Measurements from ENCODE around the gene SLC24A3. TPM values are rescaled to one million over a fixed set of nuclear protein-coding genes. Genes with fewer than 3 reads are reported as not detected.

SLC24A3 gene
- total and polyA plus RNA-seq, 2 donors from 2014 or later, result 0.86 to 5.2 TPM

DNA sequence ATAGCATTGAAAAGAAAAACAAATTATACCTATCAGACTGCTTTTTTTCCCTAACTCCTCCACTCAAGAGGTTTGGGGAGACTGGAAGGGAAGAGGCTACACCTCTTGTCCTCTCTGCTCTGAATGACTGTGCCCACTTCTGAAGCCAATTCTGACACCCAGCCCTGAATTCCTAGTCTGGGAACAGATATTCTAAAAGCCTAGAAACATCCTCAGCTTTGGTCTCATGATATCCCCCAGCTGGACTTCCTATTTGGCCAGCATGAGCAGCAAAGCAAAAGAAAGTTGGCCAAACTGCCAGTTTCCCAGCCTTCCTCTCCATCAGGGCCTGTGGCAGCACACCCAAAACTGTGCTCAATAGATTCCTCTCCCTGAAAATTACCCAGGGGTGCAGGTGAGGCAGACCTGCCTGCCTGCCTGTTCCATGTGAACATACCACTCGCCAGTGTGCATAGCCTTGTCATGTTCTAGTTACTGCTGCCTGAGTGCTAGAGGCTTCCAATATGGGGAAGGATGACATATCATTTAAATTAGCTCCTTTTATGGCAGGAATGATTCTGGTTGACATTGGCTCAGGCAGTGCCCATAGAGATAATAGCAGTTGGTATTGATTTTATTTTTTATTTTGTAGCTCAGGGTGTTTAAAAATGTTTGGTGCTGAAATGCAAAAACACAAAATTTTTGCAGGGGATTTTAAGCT, 393.5 kb downstream of the SLC24A3 start:
- Histone ChIP-seq H3K36me3 (ENCODE audit: control insufficient read depth in 2 of 3, insufficient read depth in 3 of 3, low read length in 3 of 3) (no peaks in the 10 kb centered on the region), H3K27me3 (ENCODE audit: control insufficient read depth, insufficient read depth, low read length) (no peaks in the 10 kb centered on the region), H3K27ac (ENCODE audit: low read depth in 2 of 2, low read length in 2 of 2) (no peak overlapping the region), H3K4me1 (ENCODE audit: control insufficient read depth in 2 of 3, insufficient read depth in 2 of 3, low read depth in 1 of 3, low read length in 3 of 3) (no peaks in the 10 kb centered on the region), H3K9ac (ENCODE audit: low read length in 3 of 3) (no peak overlapping the region), H3K9me3 (ENCODE audit: control insufficient read depth in 2 of 3, insufficient read depth in 1 of 3, low read length in 3 of 3) (no peaks in the 10 kb centered on the region), H3K4me3 (ENCODE audit: low read length in 3 of 3) (no peak overlapping the region)
- TF ChIP-seq, protein P1, sequence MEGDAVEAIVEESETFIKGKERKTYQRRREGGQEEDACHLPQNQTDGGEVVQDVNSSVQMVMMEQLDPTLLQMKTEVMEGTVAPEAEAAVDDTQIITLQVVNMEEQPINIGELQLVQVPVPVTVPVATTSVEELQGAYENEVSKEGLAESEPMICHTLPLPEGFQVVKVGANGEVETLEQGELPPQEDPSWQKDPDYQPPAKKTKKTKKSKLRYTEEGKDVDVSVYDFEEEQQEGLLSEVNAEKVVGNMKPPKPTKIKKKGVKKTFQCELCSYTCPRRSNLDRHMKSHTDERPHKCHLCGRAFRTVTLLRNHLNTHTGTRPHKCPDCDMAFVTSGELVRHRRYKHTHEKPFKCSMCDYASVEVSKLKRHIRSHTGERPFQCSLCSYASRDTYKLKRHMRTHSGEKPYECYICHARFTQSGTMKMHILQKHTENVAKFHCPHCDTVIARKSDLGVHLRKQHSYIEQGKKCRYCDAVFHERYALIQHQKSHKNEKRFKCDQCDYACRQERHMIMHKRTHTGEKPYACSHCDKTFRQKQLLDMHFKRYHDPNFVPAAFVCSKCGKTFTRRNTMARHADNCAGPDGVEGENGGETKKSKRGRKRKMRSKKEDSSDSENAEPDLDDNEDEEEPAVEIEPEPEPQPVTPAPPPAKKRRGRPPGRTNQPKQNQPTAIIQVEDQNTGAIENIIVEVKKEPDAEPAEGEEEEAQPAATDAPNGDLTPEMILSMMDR (IDR thresholded peaks at IDR 0.05; ENCODE audit: borderline replicate concordance, extremely low read depth, insufficient read depth), result no peak
- DNase-seq (peak in 1 of 5 donors; percentile 42), FAIRE-seq (no peak)
- intact Hi-C loops (cut with DNase I), result no loop called here

DNA sequence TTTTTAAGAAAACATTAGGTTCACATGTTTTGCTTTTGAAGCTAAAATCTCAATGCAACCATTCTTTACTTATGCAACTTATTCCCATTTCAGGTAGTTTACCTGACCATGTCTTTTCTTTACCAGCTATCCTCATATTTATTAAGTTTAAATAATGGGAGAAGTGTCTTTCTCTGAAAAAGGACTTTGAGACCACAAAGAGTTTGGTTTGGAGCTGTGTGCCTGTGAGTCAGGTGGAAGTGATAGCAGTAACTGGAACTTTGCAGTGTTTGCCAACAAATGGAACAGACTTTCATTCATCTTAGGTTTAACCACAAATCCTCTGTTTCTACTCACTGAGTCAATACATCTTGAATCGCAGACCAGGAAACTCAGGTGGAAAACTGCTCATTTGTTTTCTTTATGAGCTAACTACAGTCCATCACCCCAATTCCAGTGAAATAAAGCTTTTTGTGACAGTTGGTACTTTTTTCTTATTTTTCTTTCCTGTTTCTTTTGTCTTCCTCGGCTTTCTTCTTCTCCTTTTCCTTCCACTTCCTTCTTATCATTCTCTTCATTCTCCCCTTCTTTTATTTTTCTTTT, 397.3 kb downstream of the SLC24A3 start:
- H3K4me1 ChIP-seq (ENCODE audit: control insufficient read depth in 2 of 3, insufficient read depth in 2 of 3, low read depth in 1 of 3, low read length in 3 of 3), result no peaks in the 10 kb centered on the region
- intact Hi-C loops (cut with DNase I), result no loop called here
- no peak for DNase-seq
- H3K9me3 ChIP-seq (ENCODE audit: control insufficient read depth in 2 of 3, insufficient read depth in 1 of 3, low read length in 3 of 3), result no peaks in the 10 kb centered on the region
- H3K27ac ChIP-seq (ENCODE audit: low read depth in 2 of 2, low read length in 2 of 2), result no peak overlapping the region
- TF ChIP-seq, protein P1 (IDR thresholded peaks at IDR 0.05; ENCODE audit: borderline replicate concordance, extremely low read depth, insufficient read depth), result no peak
- H3K36me3 ChIP-seq (ENCODE audit: control insufficient read depth in 2 of 3, insufficient read depth in 3 of 3, low read length in 3 of 3), result no peaks in the 10 kb centered on the region
- no peaks in the 10 kb centered on the region for H3K27me3 ChIP-seq (ENCODE audit: control insufficient read depth, insufficient read depth, low read length)
- FAIRE-seq, result no peak
- H3K4me3 ChIP-seq (ENCODE audit: low read length in 3 of 3), result no peak overlapping the region
- no peak overlapping the region for H3K9ac ChIP-seq (ENCODE audit: low read length in 3 of 3)

DNA sequence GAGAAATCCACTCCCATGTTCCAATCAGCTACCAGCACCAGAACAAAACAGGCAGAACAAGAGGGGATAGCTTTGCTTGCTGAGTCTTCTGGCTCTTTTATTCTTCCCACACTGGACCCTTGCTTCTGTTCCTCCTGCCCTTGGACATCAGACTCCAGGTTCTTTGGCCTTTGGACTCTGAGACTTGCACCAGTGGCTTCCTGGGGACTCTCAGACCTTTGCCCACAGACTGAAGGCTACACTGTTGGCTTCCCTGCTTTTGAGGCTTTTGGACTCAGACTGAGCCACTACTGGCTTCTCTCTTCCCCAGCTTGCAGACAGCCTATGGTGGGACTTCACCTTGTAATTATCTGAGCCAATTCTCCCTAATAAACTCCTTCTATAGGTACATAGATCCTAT, 403.2 kb downstream of the SLC24A3 start:
- Histone ChIP-seq H3K27ac (ENCODE audit: low read depth in 2 of 2, low read length in 2 of 2) (no peak overlapping the region), H3K9me3 (ENCODE audit: control insufficient read depth in 2 of 3, insufficient read depth in 1 of 3, low read length in 3 of 3) (no peaks in the 10 kb centered on the region), H3K4me3 (ENCODE audit: low read length in 3 of 3) (no peak overlapping the region), H3K4me1 (ENCODE audit: control insufficient read depth in 2 of 3, insufficient read depth in 2 of 3, low read depth in 1 of 3, low read length in 3 of 3) (no peaks in the 10 kb centered on the region), H3K9ac (ENCODE audit: low read length in 3 of 3) (no peak overlapping the region), H3K36me3 (ENCODE audit: control insufficient read depth in 2 of 3, insufficient read depth in 3 of 3, low read length in 3 of 3) (no peaks in the 10 kb centered on the region), H3K27me3 (ENCODE audit: control insufficient read depth, insufficient read depth, low read length) (no peaks in the 10 kb centered on the region)
- FAIRE-seq, result no peak
- intact Hi-C loops (cut with DNase I), result no loop called here
- DNase-seq, result no peak
- TF ChIP-seq, protein P1 (IDR thresholded peaks at IDR 0.05; ENCODE audit: borderline replicate concordance, extremely low read depth, insufficient read depth), result no peak

Data from kidney (tissue), 14 donors.